ENCODE measurements around the gene GPAT3.

The GPAT3 gene

GRCh38 chr4:83636930-83637329 lies 101.0 kb downstream of the GPAT3 start (continued):
- TF ChIP-seq BACH2 (CRISPR knock-in tag; IDR thresholded peaks at IDR 0.05; ENCODE audit: borderline replicate concordance) (no peak), GLIS3 (CRISPR knock-in tag; IDR thresholded peaks at IDR 0.05) (no peak), SNAI2 (CRISPR knock-in tag; IDR thresholded peaks at IDR 0.05) (no peak), TOX (CRISPR knock-in tag; IDR thresholded peaks at IDR 0.05; ENCODE audit: borderline replicate concordance) (no peak)

GRCh38 chr4:83639849-83640493 lies 104.1 kb downstream of the GPAT3 start:
- peak; percentile 92 for ATAC-seq
- TF ChIP-seq POU6F1 (CRISPR knock-in tag; IDR thresholded peaks at IDR 0.05; ENCODE audit: borderline replicate concordance, low read depth) (no peak), ZNF8 (CRISPR knock-in tag; IDR thresholded peaks at IDR 0.05) (no peak), ZNF70 (CRISPR knock-in tag; IDR thresholded peaks at IDR 0.05) (no peak), PATZ1 (CRISPR knock-in tag; IDR thresholded peaks at IDR 0.05; ENCODE audit: borderline replicate concordance) (no peak), ISL1 (CRISPR knock-in tag; IDR thresholded peaks at IDR 0.05) (no peak), PPARA (CRISPR knock-in tag; IDR thresholded peaks at IDR 0.05; ENCODE audit: borderline replicate concordance) (no peak), CSRNP3 (CRISPR knock-in tag; IDR thresholded peaks at IDR 0.05) (no peak), TCF4 (CRISPR knock-in tag; IDR thresholded peaks at IDR 0.05; ENCODE audit: borderline replicate concordance) (no peak), BACH2 (CRISPR knock-in tag; IDR thresholded peaks at IDR 0.05; ENCODE audit: borderline replicate concordance) (no peak), CSDC2 (CRISPR knock-in tag; IDR thresholded peaks at IDR 0.05) (no peak), ZFP3 (CRISPR knock-in tag; IDR thresholded peaks at IDR 0.05) (no peak), ESRRG (CRISPR knock-in tag; IDR thresholded peaks at IDR 0.05) (no peak), CREB5 (CRISPR knock-in tag; IDR thresholded peaks at IDR 0.05; ENCODE audit: low read depth) (no peak), TOX (CRISPR knock-in tag; IDR thresholded peaks at IDR 0.05; ENCODE audit: borderline replicate concordance) (no peak)

- ATAC-seq = no peak
- TF ChIP-seq ISL1 (CRISPR knock-in tag; IDR thresholded peaks at IDR 0.05) (no peak), SNAI2 (CRISPR knock-in tag; IDR thresholded peaks at IDR 0.05) (no peak), ESRRG (CRISPR knock-in tag; IDR thresholded peaks at IDR 0.05) (no peak), TOX (CRISPR knock-in tag; IDR thresholded peaks at IDR 0.05; ENCODE audit: borderline replicate concordance) (no peak), TSHZ2 (CRISPR knock-in tag; IDR thresholded peaks at IDR 0.05) (no peak), PPARA (CRISPR knock-in tag; IDR thresholded peaks at IDR 0.05; ENCODE audit: borderline replicate concordance) (no peak), ZFP30 (CRISPR knock-in tag; IDR thresholded peaks at IDR 0.05) (no peak), OSR1 (CRISPR knock-in tag; IDR thresholded peaks at IDR 0.05) (no peak), RARB (CRISPR knock-in tag; IDR thresholded peaks at IDR 0.05) (no peak), CSDC2 (CRISPR knock-in tag; IDR thresholded peaks at IDR 0.05) (no peak), ZFP3 (CRISPR knock-in tag; IDR thresholded peaks at IDR 0.05) (no peak)
These were observed 107.1 kb downstream of the GPAT3 start for GRCh38 chr4:83643036-83643435.
